Type B pancreatic cell (in vitro differentiated cells): ENCODE measurements around the gene B3GALT2. TPM values are rescaled to one million over a fixed set of nuclear protein-coding genes. Genes with fewer than 3 reads are reported as not detected.

Experiments used
- DNase-seq: peaks from one replicate; pipeline ENCODE4 v3.0.0; 2021; ENCODE audit warnings: mixed read lengths; ENCODE audit not compliant: unreplicated experiment; ENCODE audit errors: extremely low spot score
- H3K27ac Mint-ChIP-seq: 2 replicates; pipeline ENCODE4 v1.8.0; 2021; ENCODE audit warnings: mild to moderate bottlenecking, mixed read lengths
- H3K27me3 Mint-ChIP-seq: 2 replicates; pipeline ENCODE4 v1.8.0; 2021; ENCODE audit warnings: mixed read lengths
- H3K36me3 Mint-ChIP-seq: 2 replicates; pipeline ENCODE4 v1.8.0; 2021; ENCODE audit warnings: mixed read lengths
- H3K4me1 Mint-ChIP-seq: one replicate; pipeline ENCODE4 v1.8.0; 2021; ENCODE audit warnings: mixed read lengths; ENCODE audit not compliant: unreplicated experiment
- H3K4me3 Mint-ChIP-seq: 2 replicates; pipeline ENCODE4 v1.8.0; 2021; ENCODE audit warnings: mild to moderate bottlenecking, mixed read lengths
- H3K9me3 Mint-ChIP-seq: 2 replicates; pipeline ENCODE4 v1.8.0; 2021; ENCODE audit warnings: mixed read lengths
- total RNA-seq: library from RNA; stranded (reverse); gene quantifications from 2 replicates; pipeline ENCODE4 v1.2.1, GENCODE V29; 2021; ENCODE audit warnings: low replicate concordance
- TF ChIP-seq, protein P1 (sequence below): fragments of 200-600 bp; sonication (generic); conservative IDR thresholded peaks from 2 replicates; pipeline ENCODE4 v1.5.0; 2021; ENCODE audit warnings: antibody characterized with exemption, mild to moderate bottlenecking

The B3GALT2 gene
- total RNA-seq, 1 donor from 2014 or later = 3.2 TPM

DNA sequence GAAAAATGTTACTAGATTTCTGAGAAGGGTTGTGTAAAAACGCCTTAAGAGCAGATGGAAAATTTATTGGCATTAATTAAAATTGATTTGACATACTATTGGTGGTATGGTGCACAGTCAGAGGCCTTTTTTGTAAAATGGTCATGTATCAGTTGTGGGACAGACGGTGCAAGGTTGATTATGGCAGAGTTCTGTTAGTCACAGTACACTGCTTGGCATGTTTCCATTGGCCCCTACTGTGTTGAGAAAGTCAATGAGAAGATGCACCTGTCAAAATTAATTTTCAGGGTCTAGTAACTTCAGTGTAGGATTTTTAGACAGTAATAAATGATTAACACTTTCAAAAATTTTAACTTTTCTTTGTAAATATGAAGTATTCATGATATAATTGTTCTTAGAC lies 4.4 kb downstream of the B3GALT2 start:
- H3K27me3 Mint-ChIP-seq = no peaks in the 10 kb centered on the region
- TF ChIP-seq, protein P1, sequence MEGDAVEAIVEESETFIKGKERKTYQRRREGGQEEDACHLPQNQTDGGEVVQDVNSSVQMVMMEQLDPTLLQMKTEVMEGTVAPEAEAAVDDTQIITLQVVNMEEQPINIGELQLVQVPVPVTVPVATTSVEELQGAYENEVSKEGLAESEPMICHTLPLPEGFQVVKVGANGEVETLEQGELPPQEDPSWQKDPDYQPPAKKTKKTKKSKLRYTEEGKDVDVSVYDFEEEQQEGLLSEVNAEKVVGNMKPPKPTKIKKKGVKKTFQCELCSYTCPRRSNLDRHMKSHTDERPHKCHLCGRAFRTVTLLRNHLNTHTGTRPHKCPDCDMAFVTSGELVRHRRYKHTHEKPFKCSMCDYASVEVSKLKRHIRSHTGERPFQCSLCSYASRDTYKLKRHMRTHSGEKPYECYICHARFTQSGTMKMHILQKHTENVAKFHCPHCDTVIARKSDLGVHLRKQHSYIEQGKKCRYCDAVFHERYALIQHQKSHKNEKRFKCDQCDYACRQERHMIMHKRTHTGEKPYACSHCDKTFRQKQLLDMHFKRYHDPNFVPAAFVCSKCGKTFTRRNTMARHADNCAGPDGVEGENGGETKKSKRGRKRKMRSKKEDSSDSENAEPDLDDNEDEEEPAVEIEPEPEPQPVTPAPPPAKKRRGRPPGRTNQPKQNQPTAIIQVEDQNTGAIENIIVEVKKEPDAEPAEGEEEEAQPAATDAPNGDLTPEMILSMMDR = no peak
- peaks cover 4% of the 10 kb centered on the region for H3K36me3 Mint-ChIP-seq
- peaks cover 23% of the 10 kb centered on the region for H3K4me1 Mint-ChIP-seq
- H3K9me3 Mint-ChIP-seq = no peaks in the 10 kb centered on the region
- no peak overlapping the region for H3K4me3 Mint-ChIP-seq
- DNase-seq = no peak
- no peak overlapping the region for H3K27ac Mint-ChIP-seq

DNA sequence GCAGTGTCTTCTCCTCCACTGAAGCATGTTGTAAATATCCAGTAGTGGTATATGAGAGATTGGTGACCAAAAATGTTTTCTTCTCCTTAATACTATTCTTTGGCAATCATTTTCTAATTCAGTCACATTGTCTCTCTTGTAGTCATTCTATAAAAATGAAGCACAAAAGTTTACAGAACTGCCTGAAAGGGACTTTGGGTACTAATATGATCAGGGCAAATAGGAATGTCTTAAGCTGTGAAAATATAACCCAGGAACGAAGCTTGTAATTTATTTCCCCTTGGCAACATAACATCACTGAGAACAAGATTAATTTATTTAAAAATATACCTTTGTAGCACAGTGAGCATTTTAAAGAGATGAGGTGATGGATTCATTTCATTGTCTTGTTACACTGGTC lies 4.9 kb downstream of the B3GALT2 start:
- TF ChIP-seq, protein P1 = no peak
- peaks cover 19% of the 10 kb centered on the region for H3K4me1 Mint-ChIP-seq
- H3K36me3 Mint-ChIP-seq = peaks cover 7% of the 10 kb centered on the region
- no peaks in the 10 kb centered on the region for H3K27me3 Mint-ChIP-seq
- DNase-seq = no peak
- no peak overlapping the region for H3K27ac Mint-ChIP-seq
- no peaks in the 10 kb centered on the region for H3K9me3 Mint-ChIP-seq
- no peak overlapping the region for H3K4me3 Mint-ChIP-seq

DNA sequence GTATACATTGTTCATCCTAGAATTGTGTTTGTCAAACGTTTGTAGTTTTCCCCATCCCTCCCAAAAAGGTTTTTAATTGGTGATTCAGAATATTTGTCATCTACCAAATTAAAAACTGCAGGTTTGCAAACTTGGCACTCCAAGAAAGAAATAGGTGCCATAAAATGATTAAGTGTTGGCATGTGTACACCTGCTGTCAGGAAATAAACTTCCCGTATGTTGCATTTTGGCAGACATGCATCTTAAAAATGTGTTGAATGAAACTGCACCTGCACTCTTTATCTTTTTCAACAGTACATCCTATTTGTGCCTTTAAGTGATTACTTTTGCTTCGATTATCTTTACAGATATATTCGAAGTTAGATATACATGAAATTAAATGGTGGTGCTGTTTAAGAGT lies 7.3 kb downstream of the B3GALT2 start:
- no peak for DNase-seq
- Mint-ChIP-seq H3K27me3 (no peaks in the 10 kb centered on the region), H3K36me3 (peaks cover 20% of the 10 kb centered on the region), H3K27ac (no peak overlapping the region), H3K4me1 (peaks cover 9% of the 10 kb centered on the region), H3K4me3 (no peak overlapping the region), H3K9me3 (peaks cover 4% of the 10 kb centered on the region)
- TF ChIP-seq, protein P1 = no peak

DNA sequence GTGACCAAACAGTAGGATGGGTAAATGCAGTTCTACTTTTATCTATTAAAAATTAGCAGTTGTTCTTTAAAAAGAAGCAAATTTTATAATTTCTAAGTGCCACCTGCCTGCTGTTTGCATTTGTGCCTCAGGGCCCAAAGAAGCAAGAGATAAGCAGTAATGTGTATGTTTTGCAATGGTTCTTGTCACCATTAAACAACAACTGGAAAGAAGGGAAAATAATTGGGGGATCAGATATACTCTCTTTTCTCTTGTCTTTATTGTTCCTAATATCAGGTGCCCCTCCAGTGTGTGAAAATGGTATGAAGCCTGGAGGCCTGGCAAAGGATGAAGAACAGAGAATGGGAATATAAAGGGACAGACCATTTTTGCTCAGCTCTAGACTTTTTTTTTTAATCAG lies 9.6 kb downstream of the B3GALT2 start:
- peaks cover 30% of the 10 kb centered on the region for H3K36me3 Mint-ChIP-seq
- H3K27ac Mint-ChIP-seq = no peak overlapping the region
- H3K4me3 Mint-ChIP-seq = no peak overlapping the region
- H3K9me3 Mint-ChIP-seq = peaks cover 4% of the 10 kb centered on the region
- peaks cover 9% of the 10 kb centered on the region for H3K4me1 Mint-ChIP-seq
- no peaks in the 10 kb centered on the region for H3K27me3 Mint-ChIP-seq
- DNase-seq = no peak
- TF ChIP-seq, protein P1 = no peak

DNA sequence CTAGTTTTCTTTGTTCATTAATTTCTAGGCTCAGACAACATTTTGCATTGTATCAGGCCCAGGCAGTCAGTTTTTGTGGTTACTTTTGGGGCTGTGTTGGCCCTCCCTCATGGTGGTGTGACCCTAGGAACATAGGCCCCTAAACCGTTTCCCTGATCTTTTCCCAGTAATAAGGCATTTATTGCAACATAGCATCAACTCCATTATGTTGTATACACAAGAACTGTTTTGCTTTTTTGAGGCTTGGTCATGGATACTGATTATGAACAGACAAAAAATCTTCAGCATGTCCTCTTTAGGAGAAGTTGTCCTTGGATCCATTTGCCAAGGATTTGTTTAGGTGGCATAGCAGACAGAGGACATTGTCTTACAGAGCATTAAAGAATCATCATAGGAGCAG lies 10.3 kb downstream of the B3GALT2 start:
- Mint-ChIP-seq H3K36me3 (peaks cover 30% of the 10 kb centered on the region), H3K27ac (no peak overlapping the region), H3K4me1 (peaks cover 2% of the 10 kb centered on the region), H3K4me3 (no peak overlapping the region), H3K27me3 (no peaks in the 10 kb centered on the region), H3K9me3 (peaks cover 4% of the 10 kb centered on the region)
- TF ChIP-seq, protein P1 = no peak
- no peak for DNase-seq

DNA sequence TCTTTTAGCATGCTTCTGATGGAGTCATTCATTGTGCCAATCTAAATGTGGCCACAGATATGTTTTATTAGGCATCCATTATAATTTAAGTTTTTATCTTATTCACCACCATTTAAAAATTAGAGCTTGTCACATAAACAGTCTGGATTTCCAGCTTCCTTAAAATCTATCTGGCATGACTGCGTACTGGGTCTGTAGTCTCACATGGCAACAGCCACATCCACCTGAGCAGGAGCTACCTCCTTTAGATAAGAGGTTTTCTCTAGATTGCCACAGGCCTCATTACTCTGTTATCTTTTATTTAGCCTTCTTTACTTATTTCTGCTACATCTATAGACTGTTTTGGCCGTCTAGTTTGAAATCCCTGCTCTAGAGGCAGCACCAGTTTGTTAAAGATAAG lies 29.1 kb downstream of the B3GALT2 start:
- H3K4me1 Mint-ChIP-seq = peaks cover 7% of the 10 kb centered on the region

More for the DNA sequence above, 29.1 kb downstream of the B3GALT2 start:
- Mint-ChIP-seq H3K9me3 (no peaks in the 10 kb centered on the region), H3K27ac (no peak overlapping the region), H3K36me3 (peaks cover 24% of the 10 kb centered on the region), H3K4me3 (no peak overlapping the region), H3K27me3 (no peaks in the 10 kb centered on the region)
- TF ChIP-seq, protein P1 = no peak
- no peak for DNase-seq
